Fibroblast of pulmonary artery (primary cell): ENCODE results near the gene SLC9A1.
"Not testable (repeated sequence)": the region's sequence is repeated elsewhere in the genome, so short reads cannot be mapped to it uniquely, and the experiment has no call there.

Source experiments
- DNase-seq: peaks from one replicate; pipeline ENCODE4 v3.0.0-alpha.2; 2010; ENCODE audit warnings: low read depth
- H3K4me3 ChIP-seq: replicated peaks from 2 replicates; pipeline ENCODE4 v1.5.1; 2011; ENCODE audit warnings: low read depth, mild to moderate bottlenecking, control low read depth, low read length, moderate library complexity
- TF ChIP-seq, protein P1 (sequence below): IDR thresholded peaks from 2 replicates; pipeline ENCODE4 v1.5.1; 2011; ENCODE audit warnings: mild to moderate bottlenecking, control low read depth, low read length, inconsistent platforms; ENCODE audit errors: missing control alignments

Gene SLC9A1

DNA sequence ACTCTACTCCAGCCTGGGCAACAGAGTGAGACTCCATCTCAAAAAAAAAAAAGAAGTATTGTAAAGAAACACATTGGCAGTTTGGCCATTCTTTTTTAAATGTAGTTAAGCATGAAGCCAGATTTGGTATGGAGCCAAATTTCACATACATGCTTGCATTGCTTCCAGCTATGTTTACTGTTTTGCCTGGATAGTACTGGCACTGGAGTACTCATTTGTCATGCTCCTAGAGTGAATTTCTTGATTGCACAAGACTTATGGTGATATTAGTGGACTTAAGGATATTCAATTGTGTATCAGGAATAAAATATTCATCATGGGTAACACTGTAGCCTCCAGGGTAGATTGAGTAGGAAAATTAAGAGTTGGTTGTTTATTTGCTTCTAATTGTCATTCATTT is 24.5 kb upstream of the SLC9A1 start:
- no peak overlapping the region for H3K4me3 ChIP-seq
- peak; percentile 58 for DNase-seq
- TF ChIP-seq, protein P1, sequence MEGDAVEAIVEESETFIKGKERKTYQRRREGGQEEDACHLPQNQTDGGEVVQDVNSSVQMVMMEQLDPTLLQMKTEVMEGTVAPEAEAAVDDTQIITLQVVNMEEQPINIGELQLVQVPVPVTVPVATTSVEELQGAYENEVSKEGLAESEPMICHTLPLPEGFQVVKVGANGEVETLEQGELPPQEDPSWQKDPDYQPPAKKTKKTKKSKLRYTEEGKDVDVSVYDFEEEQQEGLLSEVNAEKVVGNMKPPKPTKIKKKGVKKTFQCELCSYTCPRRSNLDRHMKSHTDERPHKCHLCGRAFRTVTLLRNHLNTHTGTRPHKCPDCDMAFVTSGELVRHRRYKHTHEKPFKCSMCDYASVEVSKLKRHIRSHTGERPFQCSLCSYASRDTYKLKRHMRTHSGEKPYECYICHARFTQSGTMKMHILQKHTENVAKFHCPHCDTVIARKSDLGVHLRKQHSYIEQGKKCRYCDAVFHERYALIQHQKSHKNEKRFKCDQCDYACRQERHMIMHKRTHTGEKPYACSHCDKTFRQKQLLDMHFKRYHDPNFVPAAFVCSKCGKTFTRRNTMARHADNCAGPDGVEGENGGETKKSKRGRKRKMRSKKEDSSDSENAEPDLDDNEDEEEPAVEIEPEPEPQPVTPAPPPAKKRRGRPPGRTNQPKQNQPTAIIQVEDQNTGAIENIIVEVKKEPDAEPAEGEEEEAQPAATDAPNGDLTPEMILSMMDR = no peak

DNA sequence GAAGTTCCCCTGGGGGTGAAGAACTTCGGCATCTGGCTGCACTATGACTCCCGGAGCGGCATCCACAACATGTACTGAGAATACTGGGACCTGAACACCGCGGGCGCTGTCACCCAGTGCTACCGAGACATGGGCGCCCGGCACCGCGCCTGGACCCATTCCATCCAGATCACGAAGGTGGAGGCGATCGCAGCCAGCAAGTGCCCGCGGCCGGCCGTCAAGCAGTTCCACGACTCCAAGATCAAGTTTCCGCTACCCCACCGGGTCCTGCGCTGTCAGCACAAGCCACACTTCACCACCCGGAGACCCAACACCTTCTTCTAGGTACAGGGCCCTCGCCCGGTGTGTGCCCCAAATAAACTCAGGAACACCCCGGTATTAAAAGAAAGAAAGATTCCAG is 22.0 kb upstream of the SLC9A1 start:
- H3K4me3 ChIP-seq = no peak overlapping the region
- TF ChIP-seq, protein P1 = no peak
- DNase-seq = no peak

DNA sequence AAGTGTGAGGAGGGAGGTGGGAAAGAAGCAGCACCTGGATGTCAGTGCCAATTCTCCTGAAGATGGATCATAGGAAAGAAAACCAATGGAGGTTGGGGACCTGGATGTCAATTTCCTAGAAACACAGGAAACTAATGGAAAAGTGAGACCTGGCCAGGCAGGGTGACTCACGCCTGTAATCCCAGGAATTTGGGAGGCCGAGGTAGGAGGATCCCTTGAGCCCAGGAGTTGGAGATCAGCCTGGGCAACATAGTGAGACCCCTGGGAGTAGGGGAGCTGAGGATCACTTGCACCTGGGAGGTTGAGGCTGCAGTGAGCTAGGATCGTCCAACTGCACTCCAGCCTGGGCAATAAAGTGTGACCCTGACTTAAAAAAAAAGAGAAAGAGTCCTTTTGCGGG is 21.4 kb upstream of the SLC9A1 start:
- TF ChIP-seq, protein P1 = no peak
- H3K4me3 ChIP-seq = no peak overlapping the region
- DNase-seq = no peak

DNA sequence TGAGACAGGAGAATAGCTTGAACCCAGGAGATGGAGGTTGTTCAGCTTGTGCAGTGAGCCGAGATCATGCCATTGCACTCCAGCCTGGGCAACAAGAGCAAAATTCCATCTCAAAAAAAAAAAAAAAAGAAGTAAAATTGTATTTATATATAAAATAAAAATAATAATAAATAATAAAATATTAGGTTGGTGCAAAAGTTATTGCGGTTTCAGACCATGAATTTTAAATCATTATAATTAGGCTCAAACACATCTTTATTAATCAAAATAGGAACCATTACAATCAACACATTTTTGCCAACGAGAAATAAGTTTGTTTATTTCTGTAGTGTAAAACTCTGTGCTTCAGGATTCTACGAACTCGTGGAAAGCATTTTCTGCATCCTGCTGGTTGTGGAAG is 18.1 kb upstream of the SLC9A1 start:
- DNase-seq, H3K4me3 ChIP-seq: not testable (repeated sequence)

DNA sequence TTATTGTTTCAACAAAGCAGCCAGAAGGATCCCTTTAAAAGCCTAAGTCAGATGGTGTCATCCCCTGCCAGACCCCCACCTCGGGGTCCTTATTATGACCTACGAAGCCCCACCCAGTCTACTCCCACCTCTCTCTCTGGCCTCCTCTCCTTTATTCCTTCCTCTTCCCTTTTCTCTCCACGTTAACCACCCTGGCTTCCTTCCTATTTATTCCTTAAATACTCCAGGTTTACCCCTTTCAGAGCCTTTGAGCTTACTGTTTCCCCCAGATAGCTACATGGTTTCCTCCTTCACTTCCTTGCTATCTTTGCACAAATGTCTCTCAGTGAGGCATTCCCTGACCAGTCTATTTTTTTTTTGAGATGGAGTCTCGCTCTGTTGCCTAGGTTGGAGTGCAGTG is 12.0 kb upstream of the SLC9A1 start:
- DNase-seq = no peak
- TF ChIP-seq, protein P1 = no peak
- no peak overlapping the region for H3K4me3 ChIP-seq

DNA sequence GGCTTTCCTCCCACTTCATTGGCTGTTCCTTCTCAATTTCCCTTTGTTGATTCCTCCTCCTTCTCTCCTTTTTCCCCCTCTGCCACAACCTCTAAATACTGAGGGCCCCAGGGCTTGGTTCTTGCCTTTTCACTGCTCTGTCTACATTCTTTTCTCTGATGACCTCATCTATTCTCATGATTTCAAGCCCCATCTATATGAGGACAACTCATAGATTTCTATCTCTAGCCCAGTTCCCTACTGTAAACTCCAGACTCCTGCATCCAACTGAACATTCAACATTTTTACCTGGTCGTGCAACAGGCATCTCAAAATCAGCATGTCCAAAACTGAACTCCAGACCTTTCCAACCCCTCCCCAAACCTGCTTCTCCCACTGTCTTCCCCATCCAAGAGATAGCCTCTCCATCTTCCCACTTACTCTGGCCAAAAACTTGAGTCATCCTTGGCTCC is 11.5 kb upstream of the SLC9A1 start:
- TF ChIP-seq, protein P1 = no peak
- DNase-seq = no peak
- no peak overlapping the region for H3K4me3 ChIP-seq

DNA sequence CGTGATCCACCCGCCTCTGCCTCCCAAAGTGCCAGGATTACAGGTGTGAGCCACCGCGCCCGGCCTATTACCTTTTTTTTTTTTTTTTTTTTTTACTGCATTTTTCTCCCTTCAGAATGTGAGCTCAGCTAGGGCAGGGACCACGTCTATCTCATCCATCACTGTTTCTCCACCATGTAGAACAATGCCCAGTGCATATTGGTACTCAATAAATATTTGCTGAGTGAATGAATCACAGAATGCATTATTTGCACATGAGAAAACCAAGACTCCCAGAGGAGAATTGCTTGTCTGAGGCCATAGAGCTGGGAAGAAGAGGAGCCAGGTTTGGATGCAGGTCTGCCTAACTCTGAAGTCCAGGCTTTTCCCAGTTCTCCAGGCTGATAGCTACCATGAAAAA is 8.2 kb upstream of the SLC9A1 start:
- TF ChIP-seq, protein P1 = no peak

More for the DNA sequence above, 8.2 kb upstream of the SLC9A1 start:
- DNase-seq = no peak
- no peak overlapping the region for H3K4me3 ChIP-seq
